Measurements from ENCODE around the gene BLACAT1.
"Not testable (repeated sequence)": the region's sequence is repeated elsewhere in the genome, so short reads cannot be mapped to it uniquely, and the experiment has no call there.

Gene BLACAT1

GRCh38 chr1:205434738-205435137 is 21.1 kb downstream of the BLACAT1 start:
- H3K9ac ChIP-seq (ENCODE audit: low read length) = no peak overlapping the region
- peaks cover 19% of the 10 kb centered on the region for H3K27me3 ChIP-seq (ENCODE audit: control insufficient read depth, insufficient read depth, low read length)
- H3K27ac ChIP-seq (ENCODE audit: low read length) = no peak overlapping the region
- peaks cover 29% of the 10 kb centered on the region for H3K4me1 ChIP-seq (ENCODE audit: control insufficient read depth, low read depth, low read length)
- no peaks in the 10 kb centered on the region for H3K9me3 ChIP-seq (ENCODE audit: control insufficient read depth, low read depth, low read length)
- no peak overlapping the region for H3K4me3 ChIP-seq (ENCODE audit: low read length)
- H3K36me3 ChIP-seq (ENCODE audit: control insufficient read depth, low read depth, low read length) = no peaks in the 10 kb centered on the region

- not testable (repeated sequence) for H3K4me3 ChIP-seq (ENCODE audit: low read length); H3K36me3 ChIP-seq (ENCODE audit: control insufficient read depth, low read depth, low read length); H3K27ac ChIP-seq (ENCODE audit: low read length); H3K9ac ChIP-seq (ENCODE audit: low read length); H3K9me3 ChIP-seq (ENCODE audit: control insufficient read depth, low read depth, low read length)
- peaks cover 19% of the 10 kb centered on the region for H3K4me1 ChIP-seq (ENCODE audit: control insufficient read depth, low read depth, low read length)
- peaks cover 40% of the 10 kb centered on the region for H3K27me3 ChIP-seq (ENCODE audit: control insufficient read depth, insufficient read depth, low read length)
Measured at GRCh38 chr1:205432692-205433091, 23.2 kb downstream of the BLACAT1 start.

GRCh38 chr1:205432116-205432515 is 23.7 kb downstream of the BLACAT1 start:
- Histone ChIP-seq H3K27me3 (ENCODE audit: control insufficient read depth, insufficient read depth, low read length) (peaks cover 45% of the 10 kb centered on the region), H3K27ac (ENCODE audit: low read length) (no peak overlapping the region)

DNA sequence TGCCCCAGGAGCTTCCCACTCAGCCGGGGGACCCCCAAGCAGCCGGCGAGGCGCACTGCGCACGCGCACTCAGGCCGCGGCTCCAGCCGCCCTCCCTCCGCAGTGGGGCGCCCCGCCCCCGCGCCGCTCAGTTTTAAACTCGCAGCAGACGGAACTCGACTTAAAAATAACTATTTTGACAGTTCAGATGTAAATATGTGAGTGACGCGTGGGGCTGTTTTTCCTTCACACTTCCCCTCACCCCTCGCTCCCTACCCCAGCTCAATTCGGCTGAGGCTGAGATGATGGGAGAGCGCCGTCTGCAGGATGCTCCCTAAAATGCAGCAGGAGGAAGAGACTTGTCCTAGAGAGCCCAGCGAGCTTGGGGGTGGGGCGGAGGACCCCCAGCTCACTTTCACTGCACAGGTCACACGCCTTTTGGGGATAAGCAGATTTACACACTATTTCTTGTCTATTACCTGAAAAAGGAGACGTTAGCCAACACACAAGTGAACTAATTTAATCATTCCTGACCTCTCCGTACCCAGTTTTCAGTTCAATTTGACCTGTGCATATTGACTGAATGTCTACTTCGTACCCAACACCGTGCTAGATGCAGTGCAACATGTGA is 25.0 kb downstream of the BLACAT1 start:
- H3K27me3 ChIP-seq (ENCODE audit: control insufficient read depth, insufficient read depth, low read length) = peaks cover 44% of the 10 kb centered on the region
- peak overlapping the region; percentile 58 for H3K4me3 ChIP-seq (ENCODE audit: low read length)
- no peaks in the 10 kb centered on the region for H3K9me3 ChIP-seq (ENCODE audit: control insufficient read depth, low read depth, low read length)
- H3K4me1 ChIP-seq (ENCODE audit: control insufficient read depth, low read depth, low read length) = peaks cover 11% of the 10 kb centered on the region
- no peak overlapping the region for H3K27ac ChIP-seq (ENCODE audit: low read length)
- no peaks in the 10 kb centered on the region for H3K36me3 ChIP-seq (ENCODE audit: control insufficient read depth, low read depth, low read length)
- H3K9ac ChIP-seq (ENCODE audit: low read length) = no peak overlapping the region

More at GRCh38 chr1:205432116-205432515, 23.7 kb downstream of the BLACAT1 start:
- H3K9ac ChIP-seq (ENCODE audit: low read length) = no peak overlapping the region
- no peaks in the 10 kb centered on the region for H3K36me3 ChIP-seq (ENCODE audit: control insufficient read depth, low read depth, low read length)
- H3K4me3 ChIP-seq (ENCODE audit: low read length) = no peak overlapping the region
- H3K9me3 ChIP-seq (ENCODE audit: control insufficient read depth, low read depth, low read length) = no peaks in the 10 kb centered on the region
- H3K4me1 ChIP-seq (ENCODE audit: control insufficient read depth, low read depth, low read length) = peaks cover 19% of the 10 kb centered on the region

DNA sequence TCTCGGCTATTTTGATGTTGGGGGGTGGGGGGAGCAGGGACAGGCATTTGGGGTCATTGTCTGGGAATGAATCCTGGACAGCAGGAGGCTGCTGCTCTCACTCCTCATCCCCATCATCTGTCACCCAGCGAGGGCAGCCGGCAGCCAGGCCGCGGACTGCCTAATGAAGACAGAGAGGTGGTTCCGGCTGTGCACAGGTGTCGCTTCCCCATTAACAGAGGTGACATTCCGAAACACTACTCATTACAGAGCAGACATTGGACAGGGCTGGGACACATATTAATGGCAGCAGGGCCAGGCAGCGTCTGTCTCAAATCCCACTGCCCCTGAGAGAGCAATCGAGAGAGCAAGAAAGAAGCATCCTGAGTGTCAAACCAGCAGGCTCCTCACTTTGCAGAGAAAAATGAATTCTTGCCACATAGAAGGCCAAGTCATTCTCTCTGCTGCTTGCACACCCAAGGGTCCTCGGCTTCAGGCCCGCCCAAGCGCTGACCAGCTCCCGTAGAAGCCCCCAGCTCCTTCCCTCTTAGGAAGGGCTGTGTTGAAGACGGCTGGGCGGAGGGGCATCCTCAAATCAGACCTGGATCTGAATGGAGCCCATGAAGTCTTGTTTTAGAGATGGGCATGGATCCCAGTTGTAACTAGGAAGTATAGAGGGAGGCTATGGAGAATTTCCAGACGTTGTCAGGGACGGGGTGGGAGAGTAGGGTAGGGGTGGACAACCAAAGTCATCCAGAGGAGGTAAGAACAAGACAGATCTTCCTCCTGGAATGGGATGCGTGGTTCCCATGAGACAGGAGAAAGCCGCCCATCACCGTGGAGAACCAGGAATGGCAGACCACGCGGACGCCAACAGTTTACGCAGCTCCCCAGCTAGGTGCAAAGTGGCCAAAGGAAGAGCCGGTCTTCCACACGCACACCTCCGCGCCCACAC is 25.8 kb downstream of the BLACAT1 start:
- H3K9me3 ChIP-seq (ENCODE audit: control insufficient read depth, low read depth, low read length) = no peaks in the 10 kb centered on the region
- no peak overlapping the region for H3K9ac ChIP-seq (ENCODE audit: low read length)
- peak overlapping the region; percentile 58 for H3K4me3 ChIP-seq (ENCODE audit: low read length)
- H3K36me3 ChIP-seq (ENCODE audit: control insufficient read depth, low read depth, low read length) = no peaks in the 10 kb centered on the region
- H3K27me3 ChIP-seq (ENCODE audit: control insufficient read depth, insufficient read depth, low read length) = peaks cover 39% of the 10 kb centered on the region
- peaks cover 15% of the 10 kb centered on the region for H3K4me1 ChIP-seq (ENCODE audit: control insufficient read depth, low read depth, low read length)
- H3K27ac ChIP-seq (ENCODE audit: low read length) = no peak overlapping the region

DNA sequence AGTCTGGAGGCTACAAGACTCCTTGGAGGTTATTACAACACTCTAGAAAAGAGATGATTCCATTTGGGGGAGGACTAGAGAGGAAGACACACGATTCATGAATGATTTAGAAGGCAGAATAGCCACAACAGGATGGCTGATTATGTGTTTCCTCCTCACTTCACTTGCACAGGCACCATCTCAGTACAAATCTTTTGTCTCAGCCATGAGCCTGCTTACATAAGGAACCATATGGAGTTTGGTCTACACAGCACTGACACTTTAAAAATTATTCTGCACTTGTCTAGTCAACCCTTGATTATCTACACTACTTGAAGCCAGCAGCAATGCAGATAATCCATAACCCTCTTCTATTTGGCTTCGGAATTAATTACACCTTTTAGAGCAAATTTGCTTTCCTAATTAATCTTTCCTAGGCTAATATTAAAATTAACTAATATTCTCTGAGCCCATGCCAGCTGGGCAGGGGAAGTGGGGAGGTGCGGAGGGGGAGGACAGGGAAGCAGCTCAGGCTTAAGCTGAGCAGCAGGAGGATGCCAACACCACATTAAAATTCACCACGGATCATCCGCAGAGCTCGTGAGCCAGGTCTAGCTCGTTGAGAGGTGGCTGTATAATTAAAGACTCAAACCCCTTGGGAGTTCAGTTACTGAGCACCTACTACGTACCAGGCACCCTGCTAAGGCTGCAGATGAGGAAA is 30.8 kb downstream of the BLACAT1 start:
- no peak overlapping the region for H3K27ac ChIP-seq (ENCODE audit: low read length)
- H3K27me3 ChIP-seq (ENCODE audit: control insufficient read depth, insufficient read depth, low read length) = peaks cover 35% of the 10 kb centered on the region

GRCh38 chr1:205423814-205424399 is 31.9 kb downstream of the BLACAT1 start:
- H3K9me3 ChIP-seq (ENCODE audit: control insufficient read depth, low read depth, low read length) = no peaks in the 10 kb centered on the region
- H3K9ac ChIP-seq (ENCODE audit: low read length) = no peak overlapping the region
- H3K4me3 ChIP-seq (ENCODE audit: low read length) = no peak overlapping the region
- no peak overlapping the region for H3K27ac ChIP-seq (ENCODE audit: low read length)
- H3K36me3 ChIP-seq (ENCODE audit: control insufficient read depth, low read depth, low read length) = no peaks in the 10 kb centered on the region
- H3K27me3 ChIP-seq (ENCODE audit: control insufficient read depth, insufficient read depth, low read length) = peaks cover 24% of the 10 kb centered on the region
- peaks cover 18% of the 10 kb centered on the region for H3K4me1 ChIP-seq (ENCODE audit: control insufficient read depth, low read depth, low read length)

More for the DNA sequence above, 30.8 kb downstream of the BLACAT1 start:
- H3K9ac ChIP-seq (ENCODE audit: low read length) = no peak overlapping the region
- no peaks in the 10 kb centered on the region for H3K36me3 ChIP-seq (ENCODE audit: control insufficient read depth, low read depth, low read length)
- peaks cover 18% of the 10 kb centered on the region for H3K4me1 ChIP-seq (ENCODE audit: control insufficient read depth, low read depth, low read length)
- H3K4me3 ChIP-seq (ENCODE audit: low read length) = no peak overlapping the region
- H3K9me3 ChIP-seq (ENCODE audit: control insufficient read depth, low read depth, low read length) = no peaks in the 10 kb centered on the region

DNA sequence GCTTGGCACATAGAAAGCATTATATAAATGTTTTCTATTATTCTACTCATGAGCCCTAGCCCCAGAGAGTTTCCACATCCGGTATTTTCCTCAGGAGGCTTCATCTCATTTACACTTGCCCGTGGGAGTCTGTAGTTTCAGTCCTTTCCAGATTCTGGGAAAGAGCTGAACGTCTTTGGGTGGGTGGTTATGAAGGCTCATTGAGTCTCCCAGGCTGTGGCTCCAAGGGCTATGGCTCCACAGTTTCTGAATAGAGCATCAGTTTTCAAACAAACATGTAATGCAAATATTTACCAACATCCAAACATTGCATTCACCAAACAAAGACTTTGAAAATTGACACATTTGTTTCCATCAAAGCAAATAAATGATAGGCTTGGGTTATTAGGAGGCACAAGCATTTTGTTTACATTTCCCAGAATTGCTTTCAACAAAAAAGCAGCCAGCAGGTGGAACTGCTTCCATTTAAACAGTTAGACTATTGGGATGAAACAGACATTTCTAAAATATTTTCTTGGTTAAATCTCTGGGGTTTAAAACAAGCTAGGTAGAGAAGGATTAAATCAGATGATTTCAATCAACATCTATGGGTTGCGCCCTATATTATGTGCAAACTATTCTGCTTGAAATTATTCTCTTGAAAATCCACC is 32.7 kb downstream of the BLACAT1 start:
- no peaks in the 10 kb centered on the region for H3K9me3 ChIP-seq (ENCODE audit: control insufficient read depth, low read depth, low read length)
- no peak overlapping the region for H3K27ac ChIP-seq (ENCODE audit: low read length)
- peaks cover 16% of the 10 kb centered on the region for H3K27me3 ChIP-seq (ENCODE audit: control insufficient read depth, insufficient read depth, low read length)
- no peak overlapping the region for H3K4me3 ChIP-seq (ENCODE audit: low read length)
- H3K36me3 ChIP-seq (ENCODE audit: control insufficient read depth, low read depth, low read length) = no peaks in the 10 kb centered on the region
- peaks cover 18% of the 10 kb centered on the region for H3K4me1 ChIP-seq (ENCODE audit: control insufficient read depth, low read depth, low read length)
- no peak overlapping the region for H3K9ac ChIP-seq (ENCODE audit: low read length)

DNA sequence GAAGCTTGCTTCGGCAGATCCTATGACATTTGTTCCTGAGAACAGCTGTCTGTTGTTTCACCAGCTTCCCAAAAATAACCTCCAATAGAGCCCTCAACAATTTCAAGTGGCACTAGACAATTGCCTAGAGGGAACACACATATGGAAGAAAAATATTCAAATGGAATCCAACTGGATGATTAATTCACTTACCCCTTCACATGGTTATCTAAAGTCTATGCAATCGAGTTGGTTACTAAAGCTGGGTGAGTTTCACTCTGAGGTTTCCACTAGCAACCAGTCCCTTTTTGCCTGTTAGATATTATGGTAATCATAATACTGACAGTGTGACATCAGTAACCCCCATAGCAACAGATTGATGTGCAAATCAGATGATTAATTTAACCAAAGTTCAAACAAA is 34.0 kb downstream of the BLACAT1 start, which contains the start of gene LEMD1:
Gene LEMD1, minus strand, starts transcription at position 259 of the 400 bp plus-strand sequence. CDS start 1,520 bp downstream, outside the sequence.
- peaks cover 18% of the 10 kb centered on the region for H3K4me1 ChIP-seq (ENCODE audit: control insufficient read depth, low read depth, low read length)
- H3K27me3 ChIP-seq (ENCODE audit: control insufficient read depth, insufficient read depth, low read length) = peaks cover 3% of the 10 kb centered on the region
- no peak within 1 kb of the TSS for H3K4me3 ChIP-seq (ENCODE audit: low read length)
- no peak within 1 kb of the TSS for H3K27ac ChIP-seq (ENCODE audit: low read length)
- H3K9ac ChIP-seq (ENCODE audit: low read length) = no peak within 1 kb of the TSS
- no peaks in the 10 kb centered on the region for H3K9me3 ChIP-seq (ENCODE audit: control insufficient read depth, low read depth, low read length)
- no peaks in the 10 kb centered on the region for H3K36me3 ChIP-seq (ENCODE audit: control insufficient read depth, low read depth, low read length)

DNA sequence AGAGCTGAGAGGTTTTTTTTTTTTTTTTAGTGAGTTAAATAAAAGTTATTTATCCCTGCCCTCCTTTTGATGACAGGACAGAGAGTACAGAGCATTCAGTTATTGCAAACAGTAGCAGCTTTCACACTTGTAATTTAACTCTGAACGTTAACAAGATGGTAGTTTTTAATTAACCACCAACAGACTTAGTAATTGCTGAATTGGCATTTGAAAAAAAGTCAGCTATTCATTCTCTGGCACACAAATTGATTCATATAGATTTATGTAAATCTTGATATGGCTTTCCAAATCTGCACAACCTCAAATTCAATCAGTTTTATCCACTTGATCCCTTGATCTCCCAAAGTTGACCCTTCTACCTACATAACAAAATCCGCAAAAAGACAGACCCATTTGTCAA is 34.9 kb downstream of the BLACAT1 start:
- H3K9ac ChIP-seq (ENCODE audit: low read length) = no peak overlapping the region
- no peaks in the 10 kb centered on the region for H3K36me3 ChIP-seq (ENCODE audit: control insufficient read depth, low read depth, low read length)
- H3K4me3 ChIP-seq (ENCODE audit: low read length) = no peak overlapping the region
- H3K4me1 ChIP-seq (ENCODE audit: control insufficient read depth, low read depth, low read length) = peaks cover 18% of the 10 kb centered on the region
- H3K27me3 ChIP-seq (ENCODE audit: control insufficient read depth, insufficient read depth, low read length) = no peaks in the 10 kb centered on the region
- H3K9me3 ChIP-seq (ENCODE audit: control insufficient read depth, low read depth, low read length) = no peaks in the 10 kb centered on the region
- H3K27ac ChIP-seq (ENCODE audit: low read length) = no peak overlapping the region
